K562 treated with DMSO at 1 percent for 24 hours (cell line): Measurements from ENCODE around the gene NOBOX. TPM values are rescaled to one million over a fixed set of nuclear protein-coding genes. Genes with fewer than 3 reads are reported as not detected.

Source experiments
- total RNA-seq: library from RNA; unstranded; fragments of 300-600 nt; gene quantifications from 2 replicates; pipeline ENCODE4 v1.2.3, GENCODE V29; 2022; ENCODE audit warnings: low read depth; ENCODE audit not compliant: insufficient read depth

The NOBOX gene
- not detected in 2 replicates for total RNA-seq

GRCh38 chr7:144403649-144404061 is at the start of gene NOBOX:
TSS of gene NOBOX (minus strand) at chr7:144403693.

DNA sequence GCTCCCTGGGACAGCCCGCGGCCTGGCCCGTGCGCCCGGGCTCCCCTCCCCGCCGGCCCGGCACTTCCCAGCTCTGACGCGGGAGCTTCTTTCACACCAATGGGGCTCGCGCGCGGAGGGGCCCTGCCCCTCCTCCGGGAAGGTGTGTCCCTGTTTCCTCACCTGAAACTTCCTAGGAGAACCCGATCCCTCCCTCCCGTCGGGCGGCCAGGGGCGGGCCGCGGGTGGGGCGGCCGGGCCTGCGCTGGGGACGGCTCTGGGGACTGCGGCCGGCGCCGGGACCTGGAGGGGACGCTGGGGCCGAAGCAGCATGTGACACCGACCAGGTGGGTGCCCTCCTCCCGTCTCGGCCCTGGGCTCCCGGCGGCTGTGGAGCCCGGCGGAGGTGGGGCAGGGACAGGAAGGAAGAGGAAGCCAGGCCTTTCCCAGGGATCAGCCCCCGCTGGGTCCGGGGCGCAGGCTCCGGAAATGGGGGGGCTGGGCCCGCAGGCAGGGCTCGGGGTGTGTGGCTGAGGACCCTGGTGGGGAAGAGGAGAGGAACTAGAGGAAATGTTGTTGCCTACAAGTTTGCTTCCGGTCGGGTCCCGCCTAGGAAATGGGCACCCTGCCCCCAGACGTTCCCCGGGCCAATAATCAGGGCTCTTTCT is 48.2 kb downstream of the NOBOX start, which contains the start of gene ARHGEF5:
Gene ARHGEF5, plus strand, starts transcription at position 227 of the 647 bp plus-strand sequence. CDS start 7,268 bp downstream, outside the sequence.

Other genes starting within 250 kb of the NOBOX start
- not detected in 2 replicates for gene CTAGE4, start 220.2 kb downstream of the NOBOX start, total RNA-seq
- gene ARHGEF35, start 207.9 kb downstream of the NOBOX start, total RNA-seq: 0.25 TPM in 1 of 2 replicates, not detected in the other
- not detected in 2 replicates for gene OR2A42, start 164.1 kb downstream of the NOBOX start, total RNA-seq
- not detected in 2 replicates for gene OR2A7, start 138.9 kb downstream of the NOBOX start, total RNA-seq
- not detected in 2 replicates for gene CTAGE8, start 134.4 kb downstream of the NOBOX start, total RNA-seq
- gene OR2A1, start 91.3 kb downstream of the NOBOX start, total RNA-seq: not detected in 2 replicates
- 0.45 and 0.47 TPM in 2 replicates for gene ARHGEF5, start 48.3 kb downstream of the NOBOX start, total RNA-seq